GM12872 (cell line): ENCODE data around the gene DUOX1.

Experiments used
- TF ChIP-seq, protein P1 (sequence below): IDR thresholded peaks from 3 replicates; pipeline ENCODE4 v1.5.1; 2011; ENCODE audit warnings: low read depth, mild to moderate bottlenecking, low read length, moderate library complexity; ENCODE audit not compliant: insufficient read depth

The DUOX1 gene

DNA sequence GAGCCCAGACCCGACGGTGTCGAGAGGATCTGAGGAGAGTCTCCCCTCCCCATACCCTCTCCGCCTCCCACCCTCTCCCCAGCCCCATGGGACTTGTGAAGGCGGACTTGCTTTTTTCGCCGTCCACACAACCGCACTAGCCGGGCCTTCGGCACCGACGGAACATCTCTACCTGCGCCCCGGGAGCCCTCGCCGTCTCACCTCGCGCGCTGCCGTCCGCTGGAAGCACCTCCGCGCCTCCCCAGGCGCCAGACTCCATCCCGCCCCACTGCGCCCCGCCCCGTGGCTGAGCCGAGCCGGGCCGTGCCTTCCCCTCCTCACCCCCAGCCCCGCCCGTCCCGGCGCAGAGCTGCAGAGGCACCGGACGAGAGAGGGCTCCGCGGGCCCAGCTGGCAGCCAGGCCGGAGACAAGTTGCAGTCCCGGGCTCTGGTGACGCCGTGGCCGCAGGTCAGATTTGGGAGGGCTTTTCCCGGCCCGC, at the start of gene DUOX1, which contains the start of gene DUOXA1:
DUOX1 (plus strand) TSS at position 344 of the 479 bp plus-strand sequence. CDS start 1,973 bp downstream, outside the sequence.
DUOXA1 (minus strand) TSS at position 229 of the 479 bp plus-strand sequence. CDS start 6,865 bp downstream, outside the sequence.
- TF ChIP-seq, protein P1, sequence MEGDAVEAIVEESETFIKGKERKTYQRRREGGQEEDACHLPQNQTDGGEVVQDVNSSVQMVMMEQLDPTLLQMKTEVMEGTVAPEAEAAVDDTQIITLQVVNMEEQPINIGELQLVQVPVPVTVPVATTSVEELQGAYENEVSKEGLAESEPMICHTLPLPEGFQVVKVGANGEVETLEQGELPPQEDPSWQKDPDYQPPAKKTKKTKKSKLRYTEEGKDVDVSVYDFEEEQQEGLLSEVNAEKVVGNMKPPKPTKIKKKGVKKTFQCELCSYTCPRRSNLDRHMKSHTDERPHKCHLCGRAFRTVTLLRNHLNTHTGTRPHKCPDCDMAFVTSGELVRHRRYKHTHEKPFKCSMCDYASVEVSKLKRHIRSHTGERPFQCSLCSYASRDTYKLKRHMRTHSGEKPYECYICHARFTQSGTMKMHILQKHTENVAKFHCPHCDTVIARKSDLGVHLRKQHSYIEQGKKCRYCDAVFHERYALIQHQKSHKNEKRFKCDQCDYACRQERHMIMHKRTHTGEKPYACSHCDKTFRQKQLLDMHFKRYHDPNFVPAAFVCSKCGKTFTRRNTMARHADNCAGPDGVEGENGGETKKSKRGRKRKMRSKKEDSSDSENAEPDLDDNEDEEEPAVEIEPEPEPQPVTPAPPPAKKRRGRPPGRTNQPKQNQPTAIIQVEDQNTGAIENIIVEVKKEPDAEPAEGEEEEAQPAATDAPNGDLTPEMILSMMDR, result no peak

GRCh38 chr15:45083223-45083622, 46.6 kb upstream of the DUOX1 start:
- TF ChIP-seq, protein P1, result no peak

- TF ChIP-seq, protein P1, result no peak
These were observed 45.6 kb upstream of the DUOX1 start for GRCh38 chr15:45084163-45084562.

DNA sequence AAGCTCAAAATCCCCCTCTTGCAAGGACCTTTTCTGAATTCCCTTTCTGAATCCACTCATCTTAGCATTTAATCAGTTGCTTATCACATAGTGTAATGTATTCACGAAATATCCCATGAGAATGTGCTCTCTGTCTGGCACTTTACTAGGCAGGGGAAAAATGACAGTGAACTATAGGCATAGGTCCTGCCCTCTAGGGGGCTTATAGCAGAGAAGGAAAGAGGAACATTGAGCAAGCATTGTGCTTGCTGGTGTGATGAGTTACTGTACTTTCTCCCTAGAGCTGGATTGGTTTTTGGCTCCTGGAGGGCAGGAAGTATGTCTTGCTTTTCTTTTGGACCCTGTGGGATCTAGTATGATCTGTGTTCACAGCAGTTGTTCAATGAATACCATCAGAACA, 42.3 kb upstream of the DUOX1 start:
- TF ChIP-seq, protein P1, result peak; percentile 29; the same call in 1 of the 3 replicates

DNA sequence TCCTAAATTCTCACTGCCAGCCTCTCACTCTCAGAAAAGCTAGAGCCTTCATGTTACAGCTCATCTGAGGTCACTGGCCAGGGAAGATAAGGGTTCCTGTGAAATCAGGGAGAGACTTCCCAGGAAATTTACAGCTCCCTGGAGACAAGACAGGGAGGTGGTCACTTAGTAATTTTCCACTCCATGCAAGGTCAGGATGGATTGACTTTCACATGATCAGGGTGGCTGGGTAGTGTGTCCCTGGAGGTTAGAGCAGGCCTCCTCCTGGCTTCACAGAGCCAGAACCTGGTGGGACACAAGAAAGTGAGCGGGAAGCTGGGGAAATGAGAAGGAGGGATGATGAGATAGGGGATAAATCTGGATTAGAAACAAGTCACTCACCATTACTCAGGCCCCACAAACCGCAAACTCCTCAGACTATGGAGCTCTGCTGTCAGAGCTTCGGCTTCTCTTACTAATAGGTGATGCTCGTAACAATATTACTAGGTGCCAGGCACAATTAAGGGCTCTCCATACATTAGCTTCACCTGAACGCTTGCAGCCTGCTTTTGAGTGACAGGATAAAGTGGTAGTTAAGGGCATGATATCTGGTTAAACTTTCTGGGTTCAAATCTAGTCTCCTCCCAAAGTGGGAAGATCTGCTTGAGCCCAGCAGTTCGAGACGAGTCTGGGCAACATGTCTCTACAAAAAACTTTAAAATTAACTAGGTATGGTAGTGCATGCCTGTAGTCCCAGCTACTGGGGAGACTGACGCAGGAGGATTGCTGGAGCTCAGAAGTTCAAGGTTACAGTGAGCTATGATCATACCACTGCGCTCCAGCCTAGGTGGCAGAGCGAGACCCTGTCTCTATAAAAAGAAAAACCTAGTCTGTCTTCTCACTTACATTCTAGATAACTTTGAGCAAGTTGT, 40.7 kb upstream of the DUOX1 start:
- TF ChIP-seq, protein P1, result no peak

DNA sequence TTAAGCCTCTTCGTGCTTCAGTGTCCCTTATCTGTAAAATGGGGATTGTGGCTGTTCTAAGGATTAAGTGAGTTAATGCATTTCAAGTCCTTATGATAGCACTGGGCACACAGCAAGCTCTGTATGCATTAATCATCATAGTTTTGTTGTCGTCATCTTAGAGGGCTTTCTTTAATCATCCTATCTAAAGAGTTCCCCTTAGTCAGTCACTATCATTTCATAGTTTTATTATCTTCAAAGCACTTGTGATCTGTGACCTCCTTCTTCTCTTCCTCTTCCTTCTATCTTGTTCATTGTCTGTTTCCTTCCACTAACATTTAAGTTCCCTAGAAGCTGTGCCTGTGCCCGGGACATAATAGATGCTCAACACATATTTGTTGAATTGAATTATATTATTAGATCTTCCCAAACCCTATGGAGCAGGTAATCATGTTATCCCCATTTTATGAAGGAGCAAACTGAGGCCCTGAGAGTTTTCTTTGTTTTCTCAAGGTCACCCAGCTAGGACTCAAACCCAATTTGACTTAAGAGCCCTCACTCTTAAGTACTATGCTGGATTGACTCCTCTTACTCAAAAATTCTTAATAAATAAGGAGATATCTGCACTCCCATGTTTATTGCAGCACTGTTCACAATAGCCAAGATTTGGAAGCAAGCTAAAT, 40.0 kb upstream of the DUOX1 start:
- TF ChIP-seq, protein P1, result no peak

DNA sequence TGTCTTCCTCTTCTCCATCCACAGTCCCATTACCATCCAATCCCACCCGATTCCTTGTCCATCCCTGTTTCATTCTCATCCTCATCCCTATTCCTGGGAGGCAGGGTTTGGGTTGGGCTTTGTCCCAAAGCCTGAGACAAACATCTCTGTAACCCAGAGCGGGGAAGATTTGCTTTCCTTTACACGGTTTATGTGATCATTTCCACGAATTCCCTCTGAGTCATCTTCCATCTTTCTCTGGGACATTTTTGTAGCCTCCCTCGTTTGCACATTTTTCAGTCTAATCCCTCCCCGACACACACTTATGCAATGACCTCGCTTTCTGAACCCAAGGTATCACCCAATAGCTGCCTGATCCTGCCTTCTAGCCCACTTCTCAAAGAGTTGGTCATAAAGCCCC, 38.6 kb upstream of the DUOX1 start:
- TF ChIP-seq, protein P1, result no peak
